Epithelial cell of prostate (primary cell): ENCODE measurements around the gene AFTPH.

Experiments used
- DNase-seq: peaks from one replicate; pipeline ENCODE4 v3.0.0-alpha.2; 2011; ENCODE audit warnings: low read depth, low spot score
- H3K27ac ChIP-seq: fragments of 450-650 bp; 2 replicates; pipeline ENCODE4 v1.5.1; 2017; ENCODE audit warnings: mild to moderate bottlenecking

AFTPH gene

GRCh38 chr2:64523666-64524603 lies at the start of gene AFTPH:
Gene AFTPH (plus strand): TSS chr2:64524328. CDS start chr2:64551475, 27,147 bp downstream.
- peak; percentile 93 for DNase-seq
- peak within 1 kb of the TSS; percentile 71 for H3K27ac ChIP-seq

GRCh38 chr2:64474636-64475035 lies 49.5 kb upstream of the AFTPH start:
- no peak overlapping the region for H3K27ac ChIP-seq
- no peak for DNase-seq

GRCh38 chr2:64477037-64477436 lies 47.1 kb upstream of the AFTPH start:
- H3K27ac ChIP-seq = no peak overlapping the region
- no peak for DNase-seq

- no peak overlapping the region for H3K27ac ChIP-seq
- DNase-seq = no peak
Measured at GRCh38 chr2:64477979-64478378, 46.1 kb upstream of the AFTPH start.

- DNase-seq = no peak
- no peak overlapping the region for H3K27ac ChIP-seq
Measured at GRCh38 chr2:64478502-64479230, 45.5 kb upstream of the AFTPH start.

GRCh38 chr2:64479259-64480117 lies 44.6 kb upstream of the AFTPH start:
- no peak overlapping the region for H3K27ac ChIP-seq
- DNase-seq = no peak

- no peak overlapping the region for H3K27ac ChIP-seq
- no peak for DNase-seq
Measured at GRCh38 chr2:64481665-64482064, 42.5 kb upstream of the AFTPH start.

- no peak for DNase-seq
- H3K27ac ChIP-seq = peak overlapping the region; percentile 39
Measured at GRCh38 chr2:64482243-64482642, 41.9 kb upstream of the AFTPH start.

- DNase-seq = peak; percentile 44
- peak overlapping the region; percentile 39 for H3K27ac ChIP-seq
Measured at GRCh38 chr2:64482765-64483504, 41.2 kb upstream of the AFTPH start.

- peak overlapping the region; percentile 14 for H3K27ac ChIP-seq
- DNase-seq = no peak
Measured at GRCh38 chr2:64485331-64485730, 38.8 kb upstream of the AFTPH start.

- H3K27ac ChIP-seq = peak overlapping the region; percentile 14
- peak; percentile 79 for DNase-seq
Measured at GRCh38 chr2:64485961-64486360, 38.2 kb upstream of the AFTPH start.

GRCh38 chr2:64487256-64488049 lies 36.7 kb upstream of the AFTPH start:
- H3K27ac ChIP-seq = no peak overlapping the region
- DNase-seq = no peak

GRCh38 chr2:64488050-64488974 lies 35.8 kb upstream of the AFTPH start:
- DNase-seq = no peak
- H3K27ac ChIP-seq = no peak overlapping the region

- DNase-seq = no peak
- H3K27ac ChIP-seq = no peak overlapping the region
Measured at GRCh38 chr2:64489081-64489751, 34.9 kb upstream of the AFTPH start.

- no peak for DNase-seq
- no peak overlapping the region for H3K27ac ChIP-seq
Measured at GRCh38 chr2:64491426-64491825, 32.7 kb upstream of the AFTPH start.

- DNase-seq = no peak
- no peak overlapping the region for H3K27ac ChIP-seq
Measured at GRCh38 chr2:64492272-64492671, 31.9 kb upstream of the AFTPH start.

- no peak for DNase-seq
- no peak overlapping the region for H3K27ac ChIP-seq
Measured at GRCh38 chr2:64492821-64493220, 31.3 kb upstream of the AFTPH start.
